A549 (cell line): ENCODE measurements around the gene MEGF6. TPM values are rescaled to one million over a fixed set of nuclear protein-coding genes. Genes with fewer than 3 reads are reported as not detected.

Experiments
- ATAC-seq, 2 experiments: fragments of 200-7000 bp in 1 of 2; fragments of >200 bp in 1 of 2; cut with Nextera tagmentation in 1 of 2; cut with Tn5 transposase in 1 of 2; 3 replicates each; pipeline versions ENCODE4 v1.8.0 to v1.9.1; 2018 to 2020; ENCODE audit warnings: mild to moderate bottlenecking in 1 of 2, moderate library complexity in 1 of 2
- CTCF ChIA-PET: fragments of 300-600 bp; sonication (Branson Sonifier 250); formaldehyde crosslinking; extraction: SDS; loops from one replicate; lab custom pipeline; 2021; ENCODE audit warnings: antibody characterized with exemption, inconsistent platforms; lab: Yijun Ruan, JAX
- POLR2A ChIA-PET: fragments of 350-600 bp; formaldehyde crosslinking; extraction: SDS; loops from one replicate; lab custom pipeline; 2021; ENCODE audit warnings: antibody characterized with exemption, inconsistent platforms; lab: Yijun Ruan, JAX
- DNase-seq, 2 experiments: peaks; one replicate each; pipeline versions ENCODE4 v3.0.0 to v3.0.0-alpha.2; 2011 to 2016; ENCODE audit warnings: low read depth in 1 of 2, low spot score in 1 of 2
- FAIRE-seq: peaks from 2 replicates; lab custom pipeline; 2011; peaks lifted over from hg19 to GRCh38; lab: Jason Lieb, UNC
- H3K27ac ChIP-seq, 2 experiments: fragments of >200 bp; sonication (Bioruptor Twin); formaldehyde crosslinking; 3 replicates each; pipeline ENCODE4 v1.5.1; 2016 to 2017
- H3K4me1 ChIP-seq: fragments of >200 bp; sonication (Bioruptor Twin); formaldehyde crosslinking; 3 replicates; pipeline ENCODE4 v1.6.1; 2016
- H3K4me2 ChIP-seq: fragments of >200 bp; sonication (Bioruptor Twin); formaldehyde crosslinking; 3 replicates; pipeline ENCODE4 v1.6.1; 2016
- H3K4me3 ChIP-seq: fragments of >200 bp; sonication (Bioruptor Twin); formaldehyde crosslinking; 3 replicates; pipeline ENCODE4 v1.5.1; 2016
- H3K9me3 ChIP-seq: fragments of >200 bp; sonication (Bioruptor Twin); formaldehyde crosslinking; 3 replicates; pipeline ENCODE4 v1.6.1; 2016
- BHLHE40 ChIP-seq: IDR thresholded peaks from 2 replicates; pipeline ENCODE4 v1.6.1; 2012; ENCODE audit warnings: low read depth, low read length, inconsistent platforms
- CBX8 ChIP-seq: fragments of 200-600 bp; sonication (generic); IDR thresholded peaks from 2 replicates; pipeline ENCODE4 v1.6.1; 2016
- CEBPB ChIP-seq, 2 experiments: fragments of >200 bp in 1 of 2; sonication (Bioruptor Twin) in 1 of 2; formaldehyde crosslinking in 1 of 2; IDR thresholded peaks; 2 replicates each; pipeline ENCODE4 v1.6.1; 2012 to 2016
- EHF ChIP-seq: fragments of 250-450 bp; sonication (Bioruptor Pico); IDR thresholded peaks from 2 replicates; pipeline ENCODE4 v1.5.0; 2020; ENCODE audit warnings: mild to moderate bottlenecking
- EHMT2 ChIP-seq: fragments of 200-600 bp; sonication (generic); IDR thresholded peaks from 2 replicates; pipeline ENCODE4 v1.6.1; 2016; ENCODE audit warnings: antibody characterized with exemption, low read depth, mild to moderate bottlenecking, moderate library complexity
- EP300 ChIP-seq, 2 experiments: fragments of >200 bp; sonication (Bioruptor Twin); formaldehyde crosslinking; IDR thresholded peaks; 2 replicates in 1 of 2; 3 replicates in 1 of 2; pipeline ENCODE4 v1.6.1; 2016 to 2017
- FOXS1 ChIP-seq: fragments of 250-450 bp; sonication (Bioruptor Pico); IDR thresholded peaks from 2 replicates; pipeline ENCODE4 v1.5.0; 2020; ENCODE audit warnings: mild to moderate bottlenecking, moderate library complexity
- HDAC2 ChIP-seq: fragments of 200-600 bp; sonication (generic); IDR thresholded peaks from 2 replicates; pipeline ENCODE4 v1.6.1; 2016
- HEYL ChIP-seq: fragments of 250-450 bp; sonication (Bioruptor Pico); IDR thresholded peaks from 2 replicates; pipeline ENCODE4 v1.8.0; 2021; ENCODE audit warnings: mild to moderate bottlenecking, moderate library complexity
- HOXA7 ChIP-seq: fragments of 250-450 bp; sonication (Bioruptor Pico); IDR thresholded peaks from 2 replicates; pipeline ENCODE4 v1.5.0; 2020; ENCODE audit warnings: mild to moderate bottlenecking, moderate library complexity
- HOXB13 ChIP-seq: fragments of 250-450 bp; sonication (Bioruptor Pico); IDR thresholded peaks from 2 replicates; pipeline ENCODE4 v1.5.0; 2020; ENCODE audit warnings: low read depth, mild to moderate bottlenecking, moderate library complexity
- HOXB5 ChIP-seq: fragments of 250-450 bp; sonication (Bioruptor Pico); IDR thresholded peaks from 2 replicates; pipeline ENCODE4 v1.5.0; 2020; ENCODE audit warnings: mild to moderate bottlenecking, moderate library complexity
- JUN ChIP-seq, 2 experiments: fragments of >200 bp; sonication (Bioruptor Twin); formaldehyde crosslinking; IDR thresholded peaks; 2 replicates in 1 of 2; 3 replicates in 1 of 2; pipeline ENCODE4 v1.6.1; 2016 to 2017
- KDM1A ChIP-seq: fragments of 200-600 bp; sonication (generic); IDR thresholded peaks from 2 replicates; pipeline ENCODE4 v1.6.1; 2016; ENCODE audit warnings: low read depth, mild to moderate bottlenecking
- MAFK ChIP-seq: fragments of 450-650 bp; IDR thresholded peaks from 2 replicates; pipeline ENCODE4 v1.6.1; 2014; ENCODE audit not compliant: partially characterized antibody
- MAZ ChIP-seq: fragments of 150-350 bp; IDR thresholded peaks from 2 replicates; pipeline ENCODE4 v1.6.1; 2014; ENCODE audit warnings: antibody characterized with exemption, low read depth, low read length, borderline replicate concordance
- MYC ChIP-seq: IDR thresholded peaks from 2 replicates; pipeline ENCODE4 v1.6.1; 2012; ENCODE audit warnings: mild to moderate bottlenecking, inconsistent platforms, low read length, improper control_type of control experiment, borderline replicate concordance
- NFE2L2 ChIP-seq: fragments of 150-350 bp; conservative IDR thresholded peaks from 2 replicates; pipeline ENCODE4 v1.6.1; 2014; ENCODE audit warnings: low read length
- POLR2AphosphoS2 ChIP-seq: conservative IDR thresholded peaks from 2 replicates; pipeline ENCODE4 v1.6.1; 2012; ENCODE audit warnings: low read length, improper control_type of control experiment, inconsistent platforms
- RARB ChIP-seq: fragments of 250-450 bp; sonication (Bioruptor Pico); IDR thresholded peaks from 2 replicates; pipeline ENCODE4 v1.8.0; 2021; ENCODE audit warnings: mild to moderate bottlenecking, moderate library complexity
- RNF2 ChIP-seq: fragments of 200-600 bp; sonication (generic); IDR thresholded peaks from 2 replicates; pipeline ENCODE4 v1.6.1; 2016; ENCODE audit warnings: low read depth, mild to moderate bottlenecking, antibody characterized with exemption, moderate library complexity, borderline replicate concordance
- SREBF2 ChIP-seq: fragments of 450-650 bp; IDR thresholded peaks from 2 replicates; pipeline ENCODE4 v1.6.1; 2014; ENCODE audit warnings: mild to moderate bottlenecking, moderate library complexity
- TFCP2L1 ChIP-seq: fragments of 250-450 bp; sonication (Bioruptor Pico); IDR thresholded peaks from 2 replicates; pipeline ENCODE4 v1.5.0; 2021; ENCODE audit warnings: mild to moderate bottlenecking
- TP53 ChIP-seq: fragments of 250-450 bp; sonication (Bioruptor Pico); IDR thresholded peaks from 2 replicates; pipeline ENCODE4 v1.5.0; 2021; ENCODE audit warnings: mild to moderate bottlenecking, moderate library complexity
- ZFP36 ChIP-seq: fragments of 450-650 bp; IDR thresholded peaks from 2 replicates; pipeline ENCODE4 v1.6.1; 2014; ENCODE audit warnings: borderline replicate concordance; ENCODE audit not compliant: partially characterized antibody
- ZNF302 ChIP-seq: fragments of 250-450 bp; sonication (Bioruptor Pico); IDR thresholded peaks from 2 replicates; pipeline ENCODE4 v1.9.0; 2021; ENCODE audit warnings: inconsistent platforms, mild to moderate bottlenecking, moderate library complexity
- ZSCAN20 ChIP-seq: fragments of 250-450 bp; sonication (Bioruptor Pico); IDR thresholded peaks from 2 replicates; pipeline ENCODE4 v1.8.0; 2022; ENCODE audit warnings: mild to moderate bottlenecking, moderate library complexity
- WGBS: methylation state at CpG from one replicate; pipeline ENCODE4 v1.1.6; 2017; ENCODE audit errors: missing lambda C conversion rate; 5-methylcytosine and 5-hydroxymethylcytosine counted together
- polyA plus RNA-seq, 4 experiments: library from polyadenylated mRNA; depleted of rRNA in 3 of 4; stranded (reverse); fragments of >200 nt; fragmentation: RNase III in 1 of 4; extraction: RNeasy Plus Mini Kit Qiagen cat#74134 plus additional on column Dnase treatment in 1 of 4; gene quantifications; 2 replicates in 3 of 4; 3 replicates in 1 of 4; pipeline ENCODE4 v1.2.3, GENCODE V29; 2011 to 2017
- TF ChIP-seq, protein P1 (sequence below): fragments of 250-450 bp; sonication (Bioruptor Pico); IDR thresholded peaks from 2 replicates; pipeline ENCODE4 v1.5.0; 2021; ENCODE audit warnings: mild to moderate bottlenecking, moderate library complexity, borderline replicate concordance
- TF ChIP-seq, protein P2 (sequence below): IDR thresholded peaks from 2 replicates; pipeline ENCODE4 v1.6.1; 2012
- TF ChIP-seq, protein P3 (sequence below): fragments of >200 bp; sonication (Bioruptor Twin); formaldehyde crosslinking; IDR thresholded peaks from 3 replicates; pipeline ENCODE4 v1.5.1; 2016
- TF ChIP-seq, protein P4 (sequence below): IDR thresholded peaks from 2 replicates; pipeline ENCODE4 v1.6.1; 2012; ENCODE audit warnings: low read depth, borderline replicate concordance

Gene MEGF6
- polyA plus RNA-seq, 2 of the 4 experiments (the other 2 are of a cell fraction) = 0.66 to 13.7 TPM

DNA sequence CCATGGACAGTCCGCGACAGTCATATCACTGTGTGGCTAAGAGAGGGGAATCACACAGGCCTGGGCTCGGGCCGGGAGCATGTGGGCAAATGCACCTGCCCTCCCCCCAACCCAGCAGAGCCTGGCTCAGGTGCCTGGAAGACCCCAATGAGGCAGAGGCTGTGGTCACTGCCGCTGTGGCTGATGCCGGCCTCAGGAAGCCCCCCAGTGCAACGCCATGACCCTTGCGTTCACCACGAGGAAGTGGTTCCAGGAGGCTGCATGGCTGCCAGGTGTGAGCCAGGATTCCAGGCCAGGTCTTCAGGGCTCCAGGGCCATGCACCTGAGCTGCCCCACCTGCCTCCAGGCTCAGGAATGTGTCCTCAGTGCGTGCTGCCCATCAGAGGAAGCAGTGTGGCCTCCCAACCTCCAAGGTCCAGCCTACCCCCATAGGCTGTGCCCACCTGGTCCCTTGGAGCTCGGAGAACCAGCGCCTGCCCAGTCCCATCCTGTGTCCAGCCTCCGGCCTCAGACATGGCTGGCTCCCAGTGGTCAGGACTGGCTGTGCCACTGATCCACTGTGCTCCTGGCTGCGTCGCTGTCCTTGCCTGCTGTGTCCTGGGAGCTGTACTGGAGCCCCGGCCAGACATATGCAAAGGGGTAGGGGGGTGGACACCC lies 148.8 kb downstream of the MEGF6 start:
- Histone ChIP-seq H3K9me3 (no peaks in the 10 kb centered on the region), H3K4me3 (no peak overlapping the region), H3K4me2 (no peak overlapping the region), H3K4me1 (peaks cover 3% of the 10 kb centered on the region; the same call in 1 of the 3 replicates), H3K27ac (no peak overlapping the region)
- CTCF ChIA-PET = interaction anchor here (1.2 to 3.6 kb wide), 3 partner anchors 10 to 28 kb away, joined by 5 to 33 read pairs (median 16); no protein-coding TSS in a partner anchor
- ATAC-seq (no peak), DNase-seq (no peak), FAIRE-seq (no peak)
- TF ChIP-seq, protein P1, sequence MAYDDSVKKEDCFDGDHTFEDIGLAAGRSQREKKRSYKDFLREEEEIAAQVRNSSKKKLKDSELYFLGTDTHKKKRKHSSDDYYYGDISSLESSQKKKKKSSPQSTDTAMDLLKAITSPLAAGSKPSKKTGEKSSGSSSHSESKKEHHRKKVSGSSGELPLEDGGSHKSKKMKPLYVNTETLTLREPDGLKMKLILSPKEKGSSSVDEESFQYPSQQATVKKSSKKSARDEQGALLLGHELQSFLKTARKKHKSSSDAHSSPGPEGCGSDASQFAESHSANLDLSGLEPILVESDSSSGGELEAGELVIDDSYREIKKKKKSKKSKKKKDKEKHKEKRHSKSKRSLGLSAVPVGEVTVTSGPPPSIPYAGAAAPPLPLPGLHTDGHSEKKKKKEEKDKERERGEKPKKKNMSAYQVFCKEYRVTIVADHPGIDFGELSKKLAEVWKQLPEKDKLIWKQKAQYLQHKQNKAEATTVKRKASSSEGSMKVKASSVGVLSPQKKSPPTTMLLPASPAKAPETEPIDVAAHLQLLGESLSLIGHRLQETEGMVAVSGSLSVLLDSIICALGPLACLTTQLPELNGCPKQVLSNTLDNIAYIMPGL (CRISPR knock-in tag) = no peak
- TF ChIP-seq ZFP36 (no peak), NFE2L2 (no peak), HOXB5 (no peak), POLR2AphosphoS2 (no peak), RNF2 (no peak), SREBF2 (no peak), ZNF302 (CRISPR knock-in tag) (no peak), BHLHE40 (no peak), MAZ (no peak), EHF (CRISPR knock-in tag) (no peak), TP53 (no peak), MYC (no peak), CEBPB (IDR thresholded peaks at IDR 0.05) (no peak), RARB (CRISPR knock-in tag) (no peak), TFCP2L1 (CRISPR knock-in tag) (no peak)
- TF ChIP-seq, protein P2, sequence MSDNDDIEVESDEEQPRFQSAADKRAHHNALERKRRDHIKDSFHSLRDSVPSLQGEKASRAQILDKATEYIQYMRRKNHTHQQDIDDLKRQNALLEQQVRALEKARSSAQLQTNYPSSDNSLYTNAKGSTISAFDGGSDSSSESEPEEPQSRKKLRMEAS = no peak
- TF ChIP-seq, protein P3, sequence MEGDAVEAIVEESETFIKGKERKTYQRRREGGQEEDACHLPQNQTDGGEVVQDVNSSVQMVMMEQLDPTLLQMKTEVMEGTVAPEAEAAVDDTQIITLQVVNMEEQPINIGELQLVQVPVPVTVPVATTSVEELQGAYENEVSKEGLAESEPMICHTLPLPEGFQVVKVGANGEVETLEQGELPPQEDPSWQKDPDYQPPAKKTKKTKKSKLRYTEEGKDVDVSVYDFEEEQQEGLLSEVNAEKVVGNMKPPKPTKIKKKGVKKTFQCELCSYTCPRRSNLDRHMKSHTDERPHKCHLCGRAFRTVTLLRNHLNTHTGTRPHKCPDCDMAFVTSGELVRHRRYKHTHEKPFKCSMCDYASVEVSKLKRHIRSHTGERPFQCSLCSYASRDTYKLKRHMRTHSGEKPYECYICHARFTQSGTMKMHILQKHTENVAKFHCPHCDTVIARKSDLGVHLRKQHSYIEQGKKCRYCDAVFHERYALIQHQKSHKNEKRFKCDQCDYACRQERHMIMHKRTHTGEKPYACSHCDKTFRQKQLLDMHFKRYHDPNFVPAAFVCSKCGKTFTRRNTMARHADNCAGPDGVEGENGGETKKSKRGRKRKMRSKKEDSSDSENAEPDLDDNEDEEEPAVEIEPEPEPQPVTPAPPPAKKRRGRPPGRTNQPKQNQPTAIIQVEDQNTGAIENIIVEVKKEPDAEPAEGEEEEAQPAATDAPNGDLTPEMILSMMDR = no peak
- 90% methylated on average over 9 of the region's 16 CpGs for WGBS
- POLR2A ChIA-PET = no interaction called here

DNA sequence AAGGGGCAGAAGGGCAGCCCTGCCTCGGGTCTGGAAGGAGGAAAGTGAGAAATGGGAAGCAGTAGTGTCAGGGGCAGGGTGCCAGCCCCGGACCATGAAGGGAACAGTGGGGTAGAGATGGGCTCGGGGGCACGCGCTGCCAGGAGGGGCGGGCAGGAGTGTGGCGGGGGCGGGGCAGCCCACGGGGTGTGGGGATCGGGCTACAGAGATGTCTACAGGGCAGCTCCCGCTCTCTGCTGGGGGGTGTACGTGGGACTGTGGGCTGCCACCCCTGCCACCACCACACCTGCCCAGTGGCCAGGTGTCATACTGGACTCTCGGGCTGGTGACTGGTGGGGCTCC lies 149.4 kb downstream of the MEGF6 start:
- no peaks in the 10 kb centered on the region for H3K9me3 ChIP-seq
- peaks cover 3% of the 10 kb centered on the region; the same call in 1 of the 3 replicates for H3K4me1 ChIP-seq
- H3K4me2 ChIP-seq = no peak overlapping the region
- H3K27ac ChIP-seq = no peak overlapping the region
- no peak overlapping the region for H3K4me3 ChIP-seq
- FAIRE-seq = no peak
- no peak for DNase-seq
- ChIA-PET POLR2A (no interaction called here), CTCF (interaction anchor here (1.5 to 3.6 kb wide), 3 partner anchors 9 to 159 kb away, joined by 5 to 33 read pairs (median 16); no protein-coding TSS in a partner anchor)
- ATAC-seq = no peak
- WGBS = 83% methylated on average over 3 of the region's 13 CpGs
- no peak for TF ChIP-seq EP300 (IDR thresholded peaks at IDR 0.05)
- TF ChIP-seq, protein P3 = no peak
- TF ChIP-seq, protein P4, sequence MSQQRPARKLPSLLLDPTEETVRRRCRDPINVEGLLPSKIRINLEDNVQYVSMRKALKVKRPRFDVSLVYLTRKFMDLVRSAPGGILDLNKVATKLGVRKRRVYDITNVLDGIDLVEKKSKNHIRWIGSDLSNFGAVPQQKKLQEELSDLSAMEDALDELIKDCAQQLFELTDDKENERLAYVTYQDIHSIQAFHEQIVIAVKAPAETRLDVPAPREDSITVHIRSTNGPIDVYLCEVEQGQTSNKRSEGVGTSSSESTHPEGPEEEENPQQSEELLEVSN = no peak
- no peak for TF ChIP-seq ZSCAN20
- TF ChIP-seq TFCP2L1 (CRISPR knock-in tag) = no peak
- TF ChIP-seq FOXS1 (CRISPR knock-in tag) = no peak
- no peak for TF ChIP-seq HOXB13 (CRISPR knock-in tag)
- TF ChIP-seq HDAC2 = no peak
- no peak for TF ChIP-seq HEYL (CRISPR knock-in tag)
- no peak for TF ChIP-seq ZNF302 (CRISPR knock-in tag)
- TF ChIP-seq HOXA7 (CRISPR knock-in tag) = no peak
- TF ChIP-seq CBX8 = no peak
- TF ChIP-seq MAFK = no peak
- TF ChIP-seq JUN (IDR thresholded peaks at IDR 0.05) = no peak
- TF ChIP-seq MYC = no peak
- no peak for TF ChIP-seq EHMT2
- TF ChIP-seq KDM1A = no peak
- TF ChIP-seq, all 56 proteins: peak for 0
